SK-N-SH (cell line): Measurements from ENCODE around the gene KANK3.

Source experiments
- ELF1 ChIP-seq: IDR thresholded peaks from 2 replicates; pipeline ENCODE4 v1.4.0; 2012
- EP300 ChIP-seq, 2 experiments: IDR thresholded peaks; 2 replicates each; pipeline versions ENCODE4 v1.4.0 to v1.6.1; 2012; ENCODE audit warnings: borderline replicate concordance in 1 of 2, low read depth in 1 of 2, low read length in 1 of 2
- EZH2phosphoT487 ChIP-seq: fragments of 200-600 bp; sonication (generic); IDR thresholded peaks from 2 replicates; pipeline ENCODE4 v1.6.1; 2017; ENCODE audit warnings: low read depth, mixed run types, mild to moderate bottlenecking, antibody characterized with exemption, moderate library complexity, borderline replicate concordance
- FOXM1 ChIP-seq: IDR thresholded peaks from 2 replicates; pipeline ENCODE4 v1.4.0; 2012; ENCODE audit warnings: low read depth, mild to moderate bottlenecking
- POLR2AphosphoS5 ChIP-seq: IDR thresholded peaks from 2 replicates; pipeline ENCODE4 v1.6.1; 2012; ENCODE audit warnings: low read depth, low read length
- RAD21 ChIP-seq: IDR thresholded peaks from 2 replicates; pipeline ENCODE4 v1.6.1; 2012; ENCODE audit warnings: mild to moderate bottlenecking, low read length
- RFX5 ChIP-seq: IDR thresholded peaks from 2 replicates; pipeline ENCODE4 v1.6.1; 2012; ENCODE audit warnings: mild to moderate bottlenecking, improper control_type of control experiment, low read length
- USF2 ChIP-seq: fragments of 150-350 bp; IDR thresholded peaks from 2 replicates; pipeline ENCODE4 v1.6.1; 2017; ENCODE audit warnings: antibody characterized with exemption, low read length, low read depth, borderline replicate concordance
- YY1 ChIP-seq: IDR thresholded peaks from 2 replicates; pipeline ENCODE4 v1.4.0; 2012; ENCODE audit warnings: low read depth, mild to moderate bottlenecking
- TF ChIP-seq, protein P1 (sequence below): fragments of 200-600 bp; sonication (generic); IDR thresholded peaks from 2 replicates; pipeline ENCODE4 v1.6.1; 2017; ENCODE audit warnings: antibody characterized with exemption, mild to moderate bottlenecking, moderate library complexity
- TF ChIP-seq, protein P2 (sequence below): IDR thresholded peaks from 2 replicates; pipeline ENCODE4 v1.4.0; 2012; ENCODE audit warnings: low read depth
- TF ChIP-seq, protein P3 (sequence below): IDR thresholded peaks from 2 replicates; pipeline ENCODE4 v1.4.0; 2012; ENCODE audit warnings: low read depth, borderline replicate concordance

DNA sequence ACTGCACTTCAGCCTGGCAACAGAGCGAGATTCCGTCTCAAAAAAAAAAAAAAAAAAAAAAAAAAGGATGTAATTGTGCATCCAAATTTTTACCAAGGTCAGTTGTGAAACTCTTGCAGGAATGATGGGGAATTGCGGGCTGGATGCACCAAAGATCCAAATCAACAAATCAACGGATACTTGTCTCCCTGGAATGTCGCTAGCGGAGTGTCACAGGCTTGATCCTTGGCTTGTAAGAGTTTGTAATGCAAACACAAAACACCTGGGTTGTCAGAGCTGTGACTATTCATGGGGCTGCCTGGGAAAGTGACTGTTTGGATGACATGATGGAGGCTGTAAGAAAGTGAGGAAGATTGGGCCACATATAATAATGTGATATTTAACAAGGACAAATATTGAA, 4.2 kb downstream of the KANK3 start:
- no peak for TF ChIP-seq EP300 (IDR thresholded peaks at IDR 0.05; ENCODE audit: borderline replicate concordance in 1 of 2, low read depth in 1 of 2, low read length in 1 of 2)
- no peak for TF ChIP-seq FOXM1
- no peak for TF ChIP-seq RFX5
- TF ChIP-seq, protein P1, sequence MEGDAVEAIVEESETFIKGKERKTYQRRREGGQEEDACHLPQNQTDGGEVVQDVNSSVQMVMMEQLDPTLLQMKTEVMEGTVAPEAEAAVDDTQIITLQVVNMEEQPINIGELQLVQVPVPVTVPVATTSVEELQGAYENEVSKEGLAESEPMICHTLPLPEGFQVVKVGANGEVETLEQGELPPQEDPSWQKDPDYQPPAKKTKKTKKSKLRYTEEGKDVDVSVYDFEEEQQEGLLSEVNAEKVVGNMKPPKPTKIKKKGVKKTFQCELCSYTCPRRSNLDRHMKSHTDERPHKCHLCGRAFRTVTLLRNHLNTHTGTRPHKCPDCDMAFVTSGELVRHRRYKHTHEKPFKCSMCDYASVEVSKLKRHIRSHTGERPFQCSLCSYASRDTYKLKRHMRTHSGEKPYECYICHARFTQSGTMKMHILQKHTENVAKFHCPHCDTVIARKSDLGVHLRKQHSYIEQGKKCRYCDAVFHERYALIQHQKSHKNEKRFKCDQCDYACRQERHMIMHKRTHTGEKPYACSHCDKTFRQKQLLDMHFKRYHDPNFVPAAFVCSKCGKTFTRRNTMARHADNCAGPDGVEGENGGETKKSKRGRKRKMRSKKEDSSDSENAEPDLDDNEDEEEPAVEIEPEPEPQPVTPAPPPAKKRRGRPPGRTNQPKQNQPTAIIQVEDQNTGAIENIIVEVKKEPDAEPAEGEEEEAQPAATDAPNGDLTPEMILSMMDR: no peak
- no peak for TF ChIP-seq USF2
- no peak for TF ChIP-seq RAD21
- TF ChIP-seq YY1: no peak
- TF ChIP-seq, protein P2, sequence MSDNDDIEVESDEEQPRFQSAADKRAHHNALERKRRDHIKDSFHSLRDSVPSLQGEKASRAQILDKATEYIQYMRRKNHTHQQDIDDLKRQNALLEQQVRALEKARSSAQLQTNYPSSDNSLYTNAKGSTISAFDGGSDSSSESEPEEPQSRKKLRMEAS: no peak
- no peak for TF ChIP-seq ELF1
- TF ChIP-seq EZH2phosphoT487: no peak
- TF ChIP-seq POLR2AphosphoS5: no peak
- TF ChIP-seq, protein P3, sequence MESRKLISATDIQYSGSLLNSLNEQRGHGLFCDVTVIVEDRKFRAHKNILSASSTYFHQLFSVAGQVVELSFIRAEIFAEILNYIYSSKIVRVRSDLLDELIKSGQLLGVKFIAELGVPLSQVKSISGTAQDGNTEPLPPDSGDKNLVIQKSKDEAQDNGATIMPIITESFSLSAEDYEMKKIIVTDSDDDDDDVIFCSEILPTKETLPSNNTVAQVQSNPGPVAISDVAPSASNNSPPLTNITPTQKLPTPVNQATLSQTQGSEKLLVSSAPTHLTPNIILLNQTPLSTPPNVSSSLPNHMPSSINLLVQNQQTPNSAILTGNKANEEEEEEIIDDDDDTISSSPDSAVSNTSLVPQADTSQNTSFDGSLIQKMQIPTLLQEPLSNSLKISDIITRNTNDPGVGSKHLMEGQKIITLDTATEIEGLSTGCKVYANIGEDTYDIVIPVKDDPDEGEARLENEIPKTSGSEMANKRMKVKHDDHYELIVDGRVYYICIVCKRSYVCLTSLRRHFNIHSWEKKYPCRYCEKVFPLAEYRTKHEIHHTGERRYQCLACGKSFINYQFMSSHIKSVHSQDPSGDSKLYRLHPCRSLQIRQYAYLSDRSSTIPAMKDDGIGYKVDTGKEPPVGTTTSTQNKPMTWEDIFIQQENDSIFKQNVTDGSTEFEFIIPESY: no peak
